ENCODE measurements around the gene MTG2. TPM values are rescaled to one million over a fixed set of nuclear protein-coding genes. Genes with fewer than 3 reads are reported as not detected.
A peak's percentile ranks its signal among the peaks of the same experiment; 100 is the strongest.

The MTG2 gene
- total RNA-seq, 1 donor from 2014 or later, result 20.8 TPM

GRCh38 chr20:62158088-62158400, 24.8 kb upstream of the MTG2 start:
- DNase-seq, result no peak
- intact Hi-C loops (cut with DNase I), result loop anchor here (5.0 kb wide), 1 partner anchor 146 kb away; no protein-coding TSS in a partner anchor
- no peak for ATAC-seq (ENCODE audit: poor library complexity)

GRCh38 chr20:62158541-62158940, 24.3 kb upstream of the MTG2 start:
- ATAC-seq (ENCODE audit: poor library complexity) (no peak), DNase-seq (no peak)
- intact Hi-C loops (cut with DNase I), result loop anchor here (5.0 kb wide), 1 partner anchor 146 kb away; no protein-coding TSS in a partner anchor

GRCh38 chr20:62159052-62159451, 23.8 kb upstream of the MTG2 start:
- DNase-seq, result no peak
- intact Hi-C loops (cut with DNase I), result loop anchor here (5.0 kb wide), 1 partner anchor 147 kb away; no protein-coding TSS in a partner anchor
- ATAC-seq (ENCODE audit: poor library complexity), result no peak

- ATAC-seq (ENCODE audit: poor library complexity), result no peak
- intact Hi-C loops (cut with DNase I), result loop anchor here (5.0 kb wide), 1 partner anchor 148 kb away; no protein-coding TSS in a partner anchor
- no peak for DNase-seq
Measured at GRCh38 chr20:62159839-62160238, 23.0 kb upstream of the MTG2 start.

- intact Hi-C loops (cut with DNase I), result no loop called here
- ATAC-seq (ENCODE audit: poor library complexity) (no peak), DNase-seq (no peak)
Measured at GRCh38 chr20:62160253-62160652, 22.6 kb upstream of the MTG2 start.

- ATAC-seq (ENCODE audit: poor library complexity) (no peak), DNase-seq (no peak)
- intact Hi-C loops (cut with DNase I), result no loop called here
Measured at GRCh38 chr20:62160876-62161275, 22.0 kb upstream of the MTG2 start.

GRCh38 chr20:62161347-62161746, 21.5 kb upstream of the MTG2 start:
- no peak for ATAC-seq (ENCODE audit: poor library complexity)
- DNase-seq, result no peak
- intact Hi-C loops (cut with DNase I), result no loop called here

- no peak for DNase-seq
- no peak for ATAC-seq (ENCODE audit: poor library complexity)
- intact Hi-C loops (cut with DNase I), result no loop called here
Measured at GRCh38 chr20:62162765-62163484, 19.9 kb upstream of the MTG2 start.

- DNase-seq (no peak), ATAC-seq (ENCODE audit: poor library complexity) (no peak)
- intact Hi-C loops (cut with DNase I), result no loop called here
Measured at GRCh38 chr20:62163485-62163865, 19.4 kb upstream of the MTG2 start.

GRCh38 chr20:62163986-62164762, 18.7 kb upstream of the MTG2 start:
- DNase-seq, result no peak
- intact Hi-C loops (cut with DNase I), result no loop called here
- ATAC-seq (ENCODE audit: poor library complexity), result no peak

GRCh38 chr20:62164879-62165761, 17.7 kb upstream of the MTG2 start:
- ATAC-seq (ENCODE audit: poor library complexity) (no peak), DNase-seq (no peak)
- intact Hi-C loops (cut with DNase I), result no loop called here

GRCh38 chr20:62165762-62166399, 16.9 kb upstream of the MTG2 start:
- peak; percentile 64 for DNase-seq
- intact Hi-C loops (cut with DNase I), result no loop called here
- peak; percentile 47 for ATAC-seq (ENCODE audit: poor library complexity)

GRCh38 chr20:62167474-62167873, 15.4 kb upstream of the MTG2 start:
- DNase-seq (no peak), ATAC-seq (ENCODE audit: poor library complexity) (no peak)
- intact Hi-C loops (cut with DNase I), result no loop called here

- ATAC-seq (ENCODE audit: poor library complexity) (no peak), DNase-seq (no peak)
- intact Hi-C loops (cut with DNase I), result no loop called here
Measured at GRCh38 chr20:62168061-62168460, 14.8 kb upstream of the MTG2 start.

GRCh38 chr20:62168890-62169435, 13.9 kb upstream of the MTG2 start:
- intact Hi-C loops (cut with DNase I), result no loop called here
- ATAC-seq (ENCODE audit: poor library complexity), result no peak
- DNase-seq, result no peak

- ATAC-seq (ENCODE audit: poor library complexity), result no peak
- intact Hi-C loops (cut with DNase I), result no loop called here
- no peak for DNase-seq
Measured at GRCh38 chr20:62170536-62170935, 12.3 kb upstream of the MTG2 start.

GRCh38 chr20:62171245-62171644, 11.6 kb upstream of the MTG2 start:
- ATAC-seq (ENCODE audit: poor library complexity), result no peak
- DNase-seq, result no peak
- intact Hi-C loops (cut with DNase I), result no loop called here

GRCh38 chr20:62172666-62173065, 10.2 kb upstream of the MTG2 start:
- DNase-seq, result no peak
- intact Hi-C loops (cut with DNase I), result no loop called here
- ATAC-seq (ENCODE audit: poor library complexity), result no peak

Data from Right ventricle myocardium superior (tissue), 1 donor.